ENCODE results near the gene MAP3K12. TPM values are rescaled to one million over a fixed set of nuclear protein-coding genes. Genes with fewer than 3 reads are reported as not detected.
A peak's percentile ranks its signal among the peaks of the same experiment; 100 is the strongest.

The MAP3K12 gene
- total and polyA plus RNA-seq, 10 of the 15 experiments (the other 5 are each of a cell fraction or from before 2014, with no cell fraction given) = 0.45 to 14.9 (median 6.9) TPM

DNA sequence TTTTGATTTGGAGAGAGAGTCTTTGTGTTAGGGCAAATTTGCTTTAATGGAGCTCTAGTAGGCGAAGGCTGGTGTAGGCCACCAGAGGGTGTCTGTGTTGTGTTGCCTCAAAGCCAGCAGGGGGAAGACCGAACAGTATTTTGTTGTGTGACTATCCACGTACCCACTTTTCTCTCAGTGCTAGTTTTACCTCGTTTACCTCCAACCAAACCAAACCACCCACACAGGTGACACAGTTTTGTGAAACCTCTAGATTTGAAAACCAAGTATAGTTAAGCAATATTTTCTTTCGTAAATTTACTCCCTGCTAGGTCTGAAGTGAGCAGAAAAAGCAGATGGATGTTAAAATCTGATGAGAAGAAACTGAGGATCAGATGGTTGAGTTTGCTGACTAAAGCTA, 44.3 kb upstream of the MAP3K12 start (continued):
- TF ChIP-seq, protein P1, sequence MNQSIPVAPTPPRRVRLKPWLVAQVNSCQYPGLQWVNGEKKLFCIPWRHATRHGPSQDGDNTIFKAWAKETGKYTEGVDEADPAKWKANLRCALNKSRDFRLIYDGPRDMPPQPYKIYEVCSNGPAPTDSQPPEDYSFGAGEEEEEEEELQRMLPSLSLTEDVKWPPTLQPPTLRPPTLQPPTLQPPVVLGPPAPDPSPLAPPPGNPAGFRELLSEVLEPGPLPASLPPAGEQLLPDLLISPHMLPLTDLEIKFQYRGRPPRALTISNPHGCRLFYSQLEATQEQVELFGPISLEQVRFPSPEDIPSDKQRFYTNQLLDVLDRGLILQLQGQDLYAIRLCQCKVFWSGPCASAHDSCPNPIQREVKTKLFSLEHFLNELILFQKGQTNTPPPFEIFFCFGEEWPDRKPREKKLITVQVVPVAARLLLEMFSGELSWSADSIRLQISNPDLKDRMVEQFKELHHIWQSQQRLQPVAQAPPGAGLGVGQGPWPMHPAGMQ (IDR thresholded peaks at IDR 0.05; ENCODE audit: borderline replicate concordance) = no peak
- TF ChIP-seq SUZ12 (IDR thresholded peaks at IDR 0.05; ENCODE audit: unreplicated experiment) (no peak), EED (IDR thresholded peaks at IDR 0.05; ENCODE audit: low read depth) (no peak), CBFB (IDR thresholded peaks at IDR 0.05; ENCODE audit: low read depth) (no peak), SMARCA5 (IDR thresholded peaks at IDR 0.05) (peak; percentile 66; the same call in 1 of the 2 replicates), YY1 (IDR thresholded peaks at IDR 0.05; ENCODE audit: low read depth, low read length) (peak; percentile 77; the same call in 1 of the 2 replicates), EZH2 (IDR thresholded peaks at IDR 0.05; ENCODE audit: borderline replicate concordance, control insufficient read depth, low read depth, low read length) (no peak), IKZF1 (conservative IDR thresholded peaks at IDR 0.05) (no peak), ZNF384 (IDR thresholded peaks at IDR 0.05; ENCODE audit: borderline replicate concordance, low read depth, low read length) (no peak)
- TF ChIP-seq, protein P2, sequence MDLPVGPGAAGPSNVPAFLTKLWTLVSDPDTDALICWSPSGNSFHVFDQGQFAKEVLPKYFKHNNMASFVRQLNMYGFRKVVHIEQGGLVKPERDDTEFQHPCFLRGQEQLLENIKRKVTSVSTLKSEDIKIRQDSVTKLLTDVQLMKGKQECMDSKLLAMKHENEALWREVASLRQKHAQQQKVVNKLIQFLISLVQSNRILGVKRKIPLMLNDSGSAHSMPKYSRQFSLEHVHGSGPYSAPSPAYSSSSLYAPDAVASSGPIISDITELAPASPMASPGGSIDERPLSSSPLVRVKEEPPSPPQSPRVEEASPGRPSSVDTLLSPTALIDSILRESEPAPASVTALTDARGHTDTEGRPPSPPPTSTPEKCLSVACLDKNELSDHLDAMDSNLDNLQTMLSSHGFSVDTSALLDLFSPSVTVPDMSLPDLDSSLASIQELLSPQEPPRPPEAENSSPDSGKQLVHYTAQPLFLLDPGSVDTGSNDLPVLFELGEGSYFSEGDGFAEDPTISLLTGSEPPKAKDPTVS (IDR thresholded peaks at IDR 0.05; ENCODE audit: low read depth, low read length) = no peak
- TF ChIP-seq, protein P3, sequence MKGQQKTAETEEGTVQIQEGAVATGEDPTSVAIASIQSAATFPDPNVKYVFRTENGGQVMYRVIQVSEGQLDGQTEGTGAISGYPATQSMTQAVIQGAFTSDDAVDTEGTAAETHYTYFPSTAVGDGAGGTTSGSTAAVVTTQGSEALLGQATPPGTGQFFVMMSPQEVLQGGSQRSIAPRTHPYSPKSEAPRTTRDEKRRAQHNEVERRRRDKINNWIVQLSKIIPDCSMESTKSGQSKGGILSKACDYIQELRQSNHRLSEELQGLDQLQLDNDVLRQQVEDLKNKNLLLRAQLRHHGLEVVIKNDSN (IDR thresholded peaks at IDR 0.05; ENCODE audit: borderline replicate concordance, extremely low read length, insufficient read depth, low read depth, low read length) = no peak
